Activated CD4-positive, CD25-positive, alpha-beta regulatory T cell treated with anti-CD3 and anti-CD28 coated beads, Interleukin-2, amount 50 U/mL, for 24 hours (primary cell): ENCODE data around the gene PIK3C2G.

ENCODE experiments used
- ATAC-seq, 2 donors: fragments of 150-1000 bp; cut with Tn5 transposase; one replicate each; pipeline ENCODE4 v1.10.0; 2021; ENCODE audit warnings: mild to moderate bottlenecking in 1 of 2, moderate library complexity in 1 of 2

The PIK3C2G gene

GRCh38 chr12:18345021-18345735, 83.9 kb downstream of the PIK3C2G start:
- no peak for ATAC-seq

GRCh38 chr12:18352312-18352711, 91.0 kb downstream of the PIK3C2G start:
- no peak for ATAC-seq

GRCh38 chr12:18355429-18355828, 94.1 kb downstream of the PIK3C2G start:
- no peak for ATAC-seq

GRCh38 chr12:18358077-18358476, 96.8 kb downstream of the PIK3C2G start:
- no peak for ATAC-seq

GRCh38 chr12:18358930-18359329, 97.6 kb downstream of the PIK3C2G start:
- ATAC-seq = no peak

GRCh38 chr12:18361433-18361832, 100.1 kb downstream of the PIK3C2G start:
- ATAC-seq = no peak

- no peak for ATAC-seq
These were observed 102.0 kb downstream of the PIK3C2G start for GRCh38 chr12:18363321-18363720.

- ATAC-seq = no peak
These were observed 107.3 kb downstream of the PIK3C2G start for GRCh38 chr12:18368594-18368993.

GRCh38 chr12:18373181-18373580, 111.9 kb downstream of the PIK3C2G start:
- ATAC-seq = no peak

GRCh38 chr12:18375131-18375530, 113.8 kb downstream of the PIK3C2G start:
- no peak for ATAC-seq

- no peak for ATAC-seq
These were observed 114.3 kb downstream of the PIK3C2G start for GRCh38 chr12:18375583-18375982.

- no peak for ATAC-seq
These were observed 121.0 kb downstream of the PIK3C2G start for GRCh38 chr12:18382236-18382885.

GRCh38 chr12:18383203-18383602, 121.9 kb downstream of the PIK3C2G start:
- ATAC-seq = no peak

GRCh38 chr12:18387706-18388105, 126.4 kb downstream of the PIK3C2G start:
- ATAC-seq = no peak

- ATAC-seq = no peak
These were observed 128.5 kb downstream of the PIK3C2G start for GRCh38 chr12:18389820-18390219.

- ATAC-seq = no peak
These were observed 129.8 kb downstream of the PIK3C2G start for GRCh38 chr12:18391151-18391550.

- ATAC-seq = no peak
These were observed 133.4 kb downstream of the PIK3C2G start for GRCh38 chr12:18394742-18395141.

- ATAC-seq = no peak
These were observed 138.9 kb downstream of the PIK3C2G start for GRCh38 chr12:18400186-18400585.

GRCh38 chr12:18402872-18403611, 141.7 kb downstream of the PIK3C2G start:
- no peak for ATAC-seq

- no peak for ATAC-seq
These were observed 150.1 kb downstream of the PIK3C2G start for GRCh38 chr12:18411453-18411852.

GRCh38 chr12:18414671-18415070, 153.4 kb downstream of the PIK3C2G start:
- no peak for ATAC-seq

- ATAC-seq = no peak
These were observed 153.9 kb downstream of the PIK3C2G start for GRCh38 chr12:18415227-18415626.

- no peak for ATAC-seq
These were observed 155.1 kb downstream of the PIK3C2G start for GRCh38 chr12:18416412-18416811.

GRCh38 chr12:18419311-18419710, 158.0 kb downstream of the PIK3C2G start:
- ATAC-seq = no peak
